Rectal smooth muscle tissue (tissue), 1 donor: ENCODE measurements around the gene TLL1.

Experiments
- H3K27ac ChIP-seq: one replicate; pipeline ENCODE4 v1.7.0; 2013; ENCODE audit warnings: low read depth, low read length, inconsistent platforms
- H3K27me3 ChIP-seq: one replicate; pipeline ENCODE4 v1.7.0; 2013; ENCODE audit warnings: low read length; ENCODE audit not compliant: control insufficient read depth, insufficient read depth
- H3K36me3 ChIP-seq: one replicate; pipeline ENCODE4 v1.7.0; 2013; ENCODE audit warnings: low read length; ENCODE audit not compliant: control insufficient read depth, insufficient read depth
- H3K4me1 ChIP-seq: one replicate; pipeline ENCODE4 v1.7.0; 2013; ENCODE audit warnings: low read length; ENCODE audit not compliant: control insufficient read depth, insufficient read depth
- H3K4me3 ChIP-seq: one replicate; pipeline ENCODE4 v1.7.0; 2013; ENCODE audit warnings: low read length
- H3K9ac ChIP-seq: one replicate; pipeline ENCODE4 v1.7.0; 2013; ENCODE audit warnings: low read length

The TLL1 gene

GRCh38 chr4:165915215-165915614, 42.2 kb downstream of the TLL1 start:
- Histone ChIP-seq H3K9ac (no peak overlapping the region), H3K4me1 (no peaks in the 10 kb centered on the region), H3K27me3 (no peaks in the 10 kb centered on the region), H3K27ac (no peak overlapping the region), H3K36me3 (no peaks in the 10 kb centered on the region), H3K4me3 (no peak overlapping the region)

GRCh38 chr4:165921546-165921945, 48.5 kb downstream of the TLL1 start:
- Histone ChIP-seq H3K27me3 (no peaks in the 10 kb centered on the region), H3K36me3 (no peaks in the 10 kb centered on the region), H3K4me3 (no peak overlapping the region), H3K4me1 (no peaks in the 10 kb centered on the region), H3K27ac (no peak overlapping the region), H3K9ac (no peak overlapping the region)

GRCh38 chr4:165922747-165923146, 49.7 kb downstream of the TLL1 start:
- H3K4me3 ChIP-seq: no peak overlapping the region
- no peaks in the 10 kb centered on the region for H3K36me3 ChIP-seq
- no peaks in the 10 kb centered on the region for H3K4me1 ChIP-seq
- H3K9ac ChIP-seq: no peak overlapping the region
- H3K27ac ChIP-seq: no peak overlapping the region
- no peaks in the 10 kb centered on the region for H3K27me3 ChIP-seq

GRCh38 chr4:165926307-165926706, 53.3 kb downstream of the TLL1 start:
- Histone ChIP-seq H3K4me1 (no peaks in the 10 kb centered on the region), H3K27ac (no peak overlapping the region), H3K27me3 (no peaks in the 10 kb centered on the region), H3K9ac (no peak overlapping the region), H3K36me3 (no peaks in the 10 kb centered on the region), H3K4me3 (no peak overlapping the region)

DNA sequence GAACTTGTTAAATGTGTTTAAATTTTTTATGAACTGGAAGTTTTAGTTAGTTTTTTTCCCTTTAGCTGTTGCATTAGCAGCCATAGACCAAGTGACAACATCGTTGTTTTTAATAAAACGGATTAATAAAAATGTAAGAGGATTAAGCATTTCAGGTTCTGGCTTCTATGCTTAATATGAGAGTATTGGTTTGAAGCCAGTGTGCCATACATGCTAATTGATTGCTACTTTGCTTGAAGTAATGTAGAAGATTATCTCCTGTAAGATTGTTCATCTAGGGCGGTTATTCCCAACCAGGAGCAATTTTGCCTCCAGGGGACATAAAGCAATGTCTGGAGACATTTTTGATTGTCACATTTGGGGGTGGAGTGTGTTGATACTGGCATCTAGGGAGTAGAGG, 54.3 kb downstream of the TLL1 start:
- no peaks in the 10 kb centered on the region for H3K27me3 ChIP-seq
- no peak overlapping the region for H3K27ac ChIP-seq
- H3K4me1 ChIP-seq: no peaks in the 10 kb centered on the region
- H3K4me3 ChIP-seq: no peak overlapping the region
- H3K36me3 ChIP-seq: no peaks in the 10 kb centered on the region
- no peak overlapping the region for H3K9ac ChIP-seq

- H3K27me3 ChIP-seq: no peaks in the 10 kb centered on the region
- H3K27ac ChIP-seq: no peak overlapping the region
- no peaks in the 10 kb centered on the region for H3K36me3 ChIP-seq
- H3K4me3 ChIP-seq: no peak overlapping the region
- no peak overlapping the region for H3K9ac ChIP-seq
- H3K4me1 ChIP-seq: no peaks in the 10 kb centered on the region
Observed at GRCh38 chr4:165927815-165928214, 54.8 kb downstream of the TLL1 start.

GRCh38 chr4:165928601-165929000, 55.6 kb downstream of the TLL1 start:
- Histone ChIP-seq H3K27me3 (no peaks in the 10 kb centered on the region), H3K4me1 (no peaks in the 10 kb centered on the region), H3K27ac (no peak overlapping the region), H3K9ac (no peak overlapping the region), H3K4me3 (no peak overlapping the region), H3K36me3 (no peaks in the 10 kb centered on the region)

DNA sequence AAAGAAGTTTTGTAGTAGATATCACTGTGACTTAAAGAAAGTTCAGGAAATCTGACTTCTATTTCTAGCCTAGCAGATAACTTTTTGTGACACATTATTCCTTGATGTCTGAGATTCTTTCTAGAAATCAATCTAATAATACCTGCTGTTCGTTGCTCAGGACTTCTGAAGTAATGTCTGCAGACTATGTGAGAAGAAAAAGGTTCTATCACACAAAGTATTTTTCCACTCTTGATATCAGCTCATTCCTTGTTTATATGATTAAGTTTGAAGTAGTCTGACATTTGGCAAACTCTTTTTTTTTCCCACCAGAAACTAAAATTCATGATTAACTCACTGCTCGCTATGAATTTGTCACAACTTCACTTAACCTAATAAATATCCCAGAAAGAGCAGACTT, 56.6 kb downstream of the TLL1 start:
- Histone ChIP-seq H3K27me3 (no peaks in the 10 kb centered on the region), H3K4me3 (no peak overlapping the region), H3K36me3 (no peaks in the 10 kb centered on the region), H3K27ac (no peak overlapping the region), H3K4me1 (no peaks in the 10 kb centered on the region), H3K9ac (no peak overlapping the region)

GRCh38 chr4:165931741-165932140, 58.7 kb downstream of the TLL1 start:
- H3K27me3 ChIP-seq: no peaks in the 10 kb centered on the region
- no peak overlapping the region for H3K4me3 ChIP-seq
- H3K36me3 ChIP-seq: no peaks in the 10 kb centered on the region
- H3K27ac ChIP-seq: no peak overlapping the region
- no peaks in the 10 kb centered on the region for H3K4me1 ChIP-seq
- no peak overlapping the region for H3K9ac ChIP-seq

- Histone ChIP-seq H3K27me3 (no peaks in the 10 kb centered on the region), H3K9ac (no peak overlapping the region), H3K4me1 (no peaks in the 10 kb centered on the region), H3K4me3 (no peak overlapping the region), H3K27ac (no peak overlapping the region), H3K36me3 (no peaks in the 10 kb centered on the region)
Observed at GRCh38 chr4:165944900-165945299, 71.9 kb downstream of the TLL1 start.

DNA sequence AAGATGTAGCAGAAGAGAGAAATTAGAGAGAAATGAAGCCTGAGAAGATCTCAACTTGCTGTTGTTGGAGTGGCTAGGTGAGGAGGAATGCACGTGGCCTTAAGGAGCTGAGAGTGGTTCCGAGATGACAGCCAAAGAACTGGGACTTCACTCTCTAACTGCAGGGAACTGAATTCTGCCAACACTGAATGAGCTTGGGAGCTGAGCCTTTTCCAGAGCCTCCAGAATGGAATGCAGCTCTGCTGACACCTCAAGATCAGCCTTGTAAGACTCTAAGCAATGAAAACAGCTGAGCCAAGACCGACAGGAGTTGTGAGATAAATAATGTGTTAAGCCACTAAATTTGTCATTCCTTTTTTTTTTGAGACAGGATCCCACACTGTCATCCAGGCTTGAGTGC, 73.0 kb downstream of the TLL1 start:
- no peaks in the 10 kb centered on the region for H3K27me3 ChIP-seq
- H3K9ac ChIP-seq: no peak overlapping the region
- H3K4me1 ChIP-seq: no peaks in the 10 kb centered on the region
- H3K27ac ChIP-seq: no peak overlapping the region
- H3K36me3 ChIP-seq: no peaks in the 10 kb centered on the region
- no peak overlapping the region for H3K4me3 ChIP-seq

- H3K4me1 ChIP-seq: no peaks in the 10 kb centered on the region
- H3K4me3 ChIP-seq: no peak overlapping the region
- H3K9ac ChIP-seq: no peak overlapping the region
- no peaks in the 10 kb centered on the region for H3K36me3 ChIP-seq
- H3K27me3 ChIP-seq: no peaks in the 10 kb centered on the region
- H3K27ac ChIP-seq: no peak overlapping the region
Observed at GRCh38 chr4:165947019-165947418, 74.0 kb downstream of the TLL1 start.

- Histone ChIP-seq H3K9ac (no peak overlapping the region), H3K27ac (no peak overlapping the region), H3K27me3 (no peaks in the 10 kb centered on the region), H3K4me1 (no peaks in the 10 kb centered on the region), H3K4me3 (no peak overlapping the region), H3K36me3 (no peaks in the 10 kb centered on the region)
Observed at GRCh38 chr4:165953181-165953580, 80.1 kb downstream of the TLL1 start.

GRCh38 chr4:165963621-165964020, 90.6 kb downstream of the TLL1 start:
- H3K27ac ChIP-seq: no peak overlapping the region
- no peaks in the 10 kb centered on the region for H3K4me1 ChIP-seq
- H3K4me3 ChIP-seq: no peak overlapping the region
- H3K27me3 ChIP-seq: no peaks in the 10 kb centered on the region
- H3K9ac ChIP-seq: no peak overlapping the region
- H3K36me3 ChIP-seq: no peaks in the 10 kb centered on the region
